Left forelimb (tissue), 1 donor: Measurements from ENCODE around the gene GPR89A.
"Not testable (repeated sequence)": the region's sequence is repeated elsewhere in the genome, so short reads cannot be mapped to it uniquely, and the experiment has no call there.

Experiments used
- DNase-seq: peaks from one replicate; pipeline ENCODE4 v3.0.0-alpha.2; 2018; ENCODE audit warnings: low spot score

Gene GPR89A

GRCh38 chr1:145607833-145608733 is at the start of gene GPR89A:
Gene GPR89A, plus strand, starts transcription at chr1:145607988. Its CDS starts 146 bp downstream, at chr1:145608134.
- DNase-seq, result peak; percentile 95

DNA sequence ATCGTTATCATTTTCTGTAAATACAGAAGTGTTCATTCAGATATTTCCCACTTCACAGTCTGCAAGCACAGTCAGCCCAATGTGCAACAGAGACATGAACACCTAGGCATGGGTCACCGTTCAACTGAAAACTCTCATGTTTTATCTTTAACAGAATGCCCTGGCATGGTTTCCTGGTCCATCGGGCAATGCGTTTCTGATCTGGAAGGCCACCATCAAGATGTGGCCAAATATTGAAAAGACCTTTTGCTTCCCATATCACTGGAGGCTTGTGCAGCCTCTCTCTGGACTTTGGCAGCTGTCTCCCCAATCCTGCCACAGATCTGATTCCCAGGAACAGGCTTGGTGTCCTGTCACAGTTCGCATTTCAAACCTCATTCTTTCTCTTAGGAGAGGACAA is 21.0 kb upstream of the GPR89A start:
- not testable (repeated sequence) for DNase-seq

- not testable (repeated sequence) for DNase-seq
These were observed 17.0 kb upstream of the GPR89A start for GRCh38 chr1:145590806-145591205.

GRCh38 chr1:145592347-145592746 is 15.4 kb upstream of the GPR89A start:
- not testable (repeated sequence) for DNase-seq

DNA sequence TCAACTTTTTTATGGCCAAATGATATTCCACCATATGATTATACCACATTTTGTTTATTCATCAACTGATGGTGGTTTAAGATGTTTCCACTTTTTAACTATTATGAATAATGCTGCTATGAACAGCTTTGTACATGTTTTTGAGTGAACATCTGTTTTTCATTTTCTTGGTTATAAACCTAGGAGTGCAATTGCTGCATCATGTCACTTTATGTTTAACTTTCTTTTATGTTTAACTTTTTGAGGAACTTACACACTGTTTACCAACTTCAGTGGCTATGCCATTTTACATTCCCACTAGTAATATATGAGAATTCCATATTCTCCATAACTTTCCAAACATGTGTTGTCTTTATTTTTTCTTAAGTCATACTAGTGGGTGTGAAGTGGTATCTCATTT is 12.4 kb upstream of the GPR89A start:
- not testable (repeated sequence) for DNase-seq

DNA sequence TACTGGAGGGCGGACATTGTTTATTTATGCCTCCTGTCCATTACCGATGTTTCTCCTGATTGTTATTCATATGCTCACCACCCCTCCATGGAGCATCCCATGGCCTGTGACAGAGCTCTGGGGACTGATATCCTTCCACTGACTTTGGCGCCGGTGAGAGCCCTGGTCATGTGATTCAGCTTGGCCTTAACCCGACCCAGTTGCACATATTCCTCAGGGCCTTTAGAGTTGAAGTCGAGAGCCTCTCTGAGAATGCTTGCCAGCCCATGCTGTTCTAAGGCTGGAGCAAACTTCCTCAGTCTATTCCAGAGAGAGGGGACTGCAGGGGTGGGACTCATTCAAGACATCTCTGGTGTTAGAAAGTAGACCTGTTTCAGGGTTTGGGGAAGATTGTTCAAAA is 11.6 kb upstream of the GPR89A start:
- DNase-seq, result not testable (repeated sequence)

- not testable (repeated sequence) for DNase-seq
These were observed 8.4 kb upstream of the GPR89A start for GRCh38 chr1:145599426-145599825.

- DNase-seq, result no peak
These were observed 6.2 kb upstream of the GPR89A start for GRCh38 chr1:145601593-145601992.

DNA sequence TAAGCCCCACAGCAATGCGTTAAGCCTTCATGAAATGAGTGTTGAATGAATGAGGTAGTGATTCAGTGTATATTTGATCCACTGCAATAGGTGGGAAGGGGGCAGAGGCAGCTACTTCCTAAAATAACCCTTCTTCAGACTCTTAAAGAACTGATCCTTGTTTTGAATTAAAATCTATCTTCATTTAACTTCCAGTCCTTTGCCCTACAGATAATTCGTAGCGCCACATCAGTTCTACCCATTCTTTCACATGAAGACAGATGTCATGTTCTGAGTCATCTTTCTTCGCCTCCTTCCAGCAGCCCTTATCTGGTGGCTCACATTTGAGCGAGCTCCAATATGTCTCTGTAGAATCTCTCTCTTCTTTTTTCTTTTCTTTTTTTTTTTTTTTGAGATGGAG is 948 bp upstream of the GPR89A start:
- not testable (repeated sequence) for DNase-seq

DNA sequence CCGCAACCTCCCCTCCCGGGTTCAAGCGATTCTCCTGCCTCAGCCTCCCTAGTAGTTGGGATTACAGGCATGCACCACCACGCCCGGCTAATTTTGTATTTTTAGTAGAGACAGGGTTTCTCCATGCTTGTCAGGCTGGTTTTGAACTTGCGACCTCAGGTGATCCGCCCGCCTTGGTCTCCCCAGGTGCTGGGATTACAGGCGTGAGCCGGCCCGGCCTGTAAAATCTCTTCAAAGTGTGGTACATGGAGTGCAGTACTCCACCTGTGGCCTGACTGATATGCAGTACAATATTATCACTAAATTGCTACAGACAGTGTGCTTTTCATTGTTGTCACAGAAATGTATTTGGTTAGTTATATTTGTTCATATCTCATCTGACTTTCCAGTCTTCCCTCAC is 499 bp upstream of the GPR89A start:
- DNase-seq, result not testable (repeated sequence)

DNA sequence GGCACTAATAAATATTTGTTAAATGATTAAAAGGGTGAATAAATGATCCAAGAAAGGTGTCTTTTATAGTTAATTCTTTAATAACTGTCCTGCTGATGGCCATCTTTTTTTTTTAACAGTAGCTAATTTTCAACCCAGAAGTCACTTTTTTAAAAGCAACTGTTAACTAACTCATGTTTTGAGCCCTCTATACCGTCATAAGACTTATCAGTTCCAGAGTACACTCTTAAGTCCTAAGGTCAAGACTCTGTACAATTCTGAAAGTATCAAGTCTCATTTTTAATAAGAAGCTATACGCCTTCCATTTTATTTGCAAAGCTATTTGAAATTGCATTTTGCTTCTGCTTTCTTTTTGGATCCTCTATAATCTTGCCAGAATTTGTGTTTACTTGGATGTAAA is 3.0 kb downstream of the GPR89A start:
- DNase-seq, result not testable (repeated sequence)

DNA sequence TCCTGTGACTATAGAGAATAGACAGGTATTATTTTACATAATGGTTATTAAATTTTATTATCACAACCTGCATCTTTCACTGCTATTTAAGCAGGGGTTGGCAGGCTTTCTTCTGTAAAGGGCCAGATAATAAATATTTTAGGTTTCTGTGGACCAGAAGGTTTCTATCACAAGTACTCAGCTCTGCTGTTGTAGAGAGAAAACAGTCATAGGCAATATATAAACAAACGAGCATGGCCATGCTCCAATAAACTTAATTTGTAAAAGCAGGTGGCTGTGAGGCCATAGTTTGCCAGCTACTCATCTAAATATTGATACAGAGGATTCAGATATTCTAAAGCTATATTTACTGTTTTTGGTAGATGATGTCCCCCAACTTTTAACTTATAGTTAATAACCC is 12.3 kb downstream of the GPR89A start:
- not testable (repeated sequence) for DNase-seq

DNA sequence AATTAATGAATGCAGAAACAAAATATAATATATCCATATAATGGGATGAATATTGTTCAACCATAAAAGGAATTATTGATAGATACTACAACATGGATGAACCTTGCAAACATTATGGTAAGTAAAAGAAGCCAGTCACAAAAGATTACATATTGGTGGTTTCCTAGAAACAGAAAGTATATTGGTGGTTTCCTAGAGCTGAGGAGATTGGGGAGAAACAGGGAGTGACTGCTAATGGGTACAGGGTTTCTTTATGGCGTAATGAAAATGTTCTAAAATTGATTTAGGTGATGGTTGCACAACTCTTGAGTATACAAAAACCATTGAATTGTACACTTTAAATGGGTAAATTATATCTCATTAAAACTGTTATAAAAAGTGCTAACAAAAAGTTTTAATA is 14.4 kb downstream of the GPR89A start:
- DNase-seq, result not testable (repeated sequence)

DNA sequence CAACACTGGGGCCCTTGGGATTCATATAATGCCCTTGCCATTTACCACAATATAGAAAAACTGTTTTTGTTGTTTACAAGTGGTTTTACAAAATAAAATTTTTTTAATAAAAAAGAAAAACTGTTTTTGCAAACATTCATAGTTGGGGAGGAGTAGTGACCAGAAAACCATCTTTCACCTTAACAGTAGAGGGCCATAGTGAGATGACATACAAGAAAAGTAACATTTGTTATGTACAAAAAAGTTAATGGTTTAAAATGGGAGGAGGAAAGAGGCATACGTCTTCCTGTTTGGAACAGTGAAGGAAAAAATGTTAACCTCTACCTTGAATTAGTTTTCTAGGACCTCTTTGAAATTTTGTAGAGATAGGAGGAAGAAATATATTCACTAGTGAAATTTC is 28.4 kb downstream of the GPR89A start:
- not testable (repeated sequence) for DNase-seq

GRCh38 chr1:145641886-145642285 is 34.1 kb downstream of the GPR89A start:
- DNase-seq, result not testable (repeated sequence)

DNA sequence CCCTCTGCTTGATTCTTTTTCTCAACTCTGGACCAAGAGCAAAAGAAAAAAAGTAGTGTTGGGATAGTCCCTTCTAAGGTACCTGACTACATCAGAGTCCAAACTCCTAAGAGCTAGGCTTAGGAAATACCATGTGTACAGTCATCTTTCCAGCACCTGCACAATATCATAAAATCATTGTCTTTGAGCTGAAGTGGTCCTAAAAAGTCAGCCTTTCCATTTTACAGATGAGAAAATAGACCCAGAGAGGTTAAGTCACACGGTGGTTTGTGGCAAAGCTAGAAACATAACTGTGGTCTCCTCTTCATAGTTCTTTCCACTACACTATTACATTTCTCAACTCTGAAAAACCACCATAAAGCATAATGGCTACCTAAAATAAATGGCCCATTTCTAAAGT is 36.2 kb downstream of the GPR89A start:
- DNase-seq, result not testable (repeated sequence)

- DNase-seq, result not testable (repeated sequence)
These were observed 48.6 kb downstream of the GPR89A start for GRCh38 chr1:145656245-145656943.

DNA sequence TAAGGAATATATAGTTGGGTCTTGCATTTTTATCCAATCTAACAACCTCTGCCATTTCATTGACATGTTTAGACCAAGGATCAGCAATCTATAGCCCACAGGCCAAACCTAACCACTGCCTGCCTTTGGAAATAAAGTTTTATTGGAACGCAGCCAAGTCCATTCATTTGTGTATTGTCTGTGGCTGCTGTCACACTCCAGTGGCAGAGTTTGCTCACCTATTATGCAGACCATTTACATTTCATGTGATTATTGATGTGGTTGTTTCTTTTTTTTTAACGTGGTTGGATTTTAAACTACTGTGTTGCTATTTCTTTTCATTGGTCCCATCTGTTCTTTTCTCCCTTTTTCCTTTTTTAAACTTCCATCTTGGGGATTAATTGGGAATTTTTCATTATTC is 54.7 kb downstream of the GPR89A start:
- not testable (repeated sequence) for DNase-seq

- not testable (repeated sequence) for DNase-seq
These were observed 57.2 kb downstream of the GPR89A start for GRCh38 chr1:145665015-145665414.

GRCh38 chr1:145670995-145671745 is 63.4 kb downstream of the GPR89A start:
- not testable (repeated sequence) for DNase-seq

DNA sequence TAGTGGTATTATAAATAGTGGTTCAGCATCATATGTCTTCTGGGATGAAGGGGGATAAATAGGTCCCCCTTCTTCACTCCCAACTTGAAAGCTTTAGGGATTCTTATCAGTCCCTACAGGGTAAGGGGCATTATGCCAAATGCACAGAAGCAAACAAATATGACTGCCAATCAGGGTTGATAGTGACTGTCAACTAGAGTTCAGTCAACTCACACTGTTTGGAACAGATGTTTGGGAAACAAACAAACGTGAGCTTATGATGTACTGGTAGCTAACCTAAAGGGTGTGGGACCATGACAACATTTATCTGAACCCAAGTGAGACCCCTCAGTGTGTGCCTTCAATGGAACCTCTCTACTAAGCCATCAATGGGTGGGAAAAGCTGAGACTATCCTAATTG is 65.4 kb downstream of the GPR89A start:
- not testable (repeated sequence) for DNase-seq

- DNase-seq, result not testable (repeated sequence)
These were observed 77.1 kb downstream of the GPR89A start for GRCh38 chr1:145684858-145685257.
